Natural killer cell (primary cell): Measurements from ENCODE around the gene L3MBTL4. TPM values are rescaled to one million over a fixed set of nuclear protein-coding genes. Genes with fewer than 3 reads are reported as not detected.

Experiments used
- ATAC-seq, 3 donors: fragments of 150-1000 bp in 2 of 3; fragments of 200-7000 bp in 1 of 3; cut with Tn5 transposase; 1 replicate in 1 of 3; 2 replicates in 2 of 3; pipeline ENCODE4 v1.10.0; 2021; ENCODE audit warnings: mild to moderate bottlenecking in 2 of 3, moderate library complexity in 2 of 3
- DNase-seq, 2 donors: peaks; one replicate each; pipeline versions ENCODE4 v3.0.0 to v3.0.0-alpha.2; 2013 to 2021; ENCODE audit warnings: mixed read lengths in 1 of 2
- H3K27ac ChIP-seq: one replicate; pipeline ENCODE4 v1.5.1; 2013; ENCODE audit warnings: mild to moderate bottlenecking, low read length
- H3K27me3 ChIP-seq: one replicate; pipeline ENCODE4 v1.6.1; 2013; ENCODE audit warnings: low read length; ENCODE audit not compliant: control insufficient read depth, insufficient read depth
- H3K36me3 ChIP-seq: one replicate; pipeline ENCODE4 v1.6.1; 2013; ENCODE audit warnings: low read length; ENCODE audit not compliant: control insufficient read depth, insufficient read depth
- H3K4me1 ChIP-seq: one replicate; pipeline ENCODE4 v1.6.1; 2013; ENCODE audit warnings: low read length; ENCODE audit not compliant: control insufficient read depth, insufficient read depth
- H3K4me3 ChIP-seq: one replicate; pipeline ENCODE4 v1.5.1; 2013; ENCODE audit warnings: low read length
- H3K9me3 ChIP-seq: one replicate; pipeline ENCODE4 v1.6.1; 2013; ENCODE audit warnings: low read length; ENCODE audit not compliant: control insufficient read depth, insufficient read depth
- H3K27ac Mint-ChIP-seq, 2 donors: one replicate each; pipeline ENCODE4 v1.8.0; 2022; ENCODE audit warnings: mild to moderate bottlenecking in 2 of 2, mixed read lengths in 2 of 2, moderate library complexity in 1 of 2
- H3K27me3 Mint-ChIP-seq, 2 donors: one replicate each; pipeline ENCODE4 v1.8.0; 2022; ENCODE audit warnings: low read depth in 2 of 2, mixed read lengths in 2 of 2
- H3K36me3 Mint-ChIP-seq: one replicate; pipeline ENCODE4 v1.8.0; 2022; ENCODE audit warnings: mixed read lengths
- H3K4me1 Mint-ChIP-seq, 2 donors: one replicate each; pipeline ENCODE4 v1.8.0; 2022; ENCODE audit warnings: mixed read lengths in 2 of 2
- H3K4me3 Mint-ChIP-seq: one replicate; pipeline ENCODE4 v1.8.0; 2022; ENCODE audit warnings: mild to moderate bottlenecking, moderate library complexity, mixed read lengths
- H3K9me3 Mint-ChIP-seq, 2 donors: one replicate each; pipeline ENCODE4 v1.8.0; 2022; ENCODE audit warnings: mixed read lengths in 2 of 2
- CTCF ChIP-seq: fragments of 200-600 bp; IDR thresholded peaks from one replicate; pipeline ENCODE4 v1.8.0; 2022; ENCODE audit warnings: antibody characterized with exemption
- WGBS: methylation state at CpG from one replicate; pipeline ENCODE4 v1.1.7; 2013; ENCODE audit warnings: missing lambda C conversion rate; ENCODE audit not compliant: insufficient coverage; 5-methylcytosine and 5-hydroxymethylcytosine counted together
- intact Hi-C: fragments of 100-400 bp; cut with micrococcal nuclease; formaldehyde crosslinking; loops from one replicate; pipeline ENCODE4 v1.14.2; 2022
- total RNA-seq, 4 donors: library from RNA; stranded (reverse); fragments of 120-200 nt in 1 of 4; gene quantifications; one replicate each; pipeline versions ENCODE4 v1.2.3 to v1.2.4, GENCODE V29; 2013 to 2022

L3MBTL4 gene
- total RNA-seq, 3 donors from 2014 or later (not counting 1 experiment from before 2014, with no cell fraction given) = 27.9 to 34.2 (median 30.0) TPM

- peaks cover 4% of the 10 kb centered on the region for H3K36me3 Mint-ChIP-seq
- H3K27ac Mint-ChIP-seq = no peak overlapping the region
- no peaks in the 10 kb centered on the region for H3K36me3 ChIP-seq
- peaks cover 6 to 8% of the 10 kb centered on the region in 2 donors for H3K27me3 Mint-ChIP-seq
- peaks cover 4% of the 10 kb centered on the region for H3K4me1 ChIP-seq
- peaks cover 36 to 62% of the 10 kb centered on the region in 2 donors for H3K4me1 Mint-ChIP-seq
- ATAC-seq (no peak), DNase-seq (no peak)
- no peak overlapping the region for H3K4me3 Mint-ChIP-seq
- H3K9me3 ChIP-seq = peaks cover 6% of the 10 kb centered on the region
- no peak overlapping the region for H3K4me3 ChIP-seq
- intact Hi-C loops = no loop called here
- no peak for TF ChIP-seq CTCF
- peaks cover under 1 to 7% of the 10 kb centered on the region in 2 donors for H3K9me3 Mint-ChIP-seq
- H3K27ac ChIP-seq = no peak overlapping the region
- no peaks in the 10 kb centered on the region for H3K27me3 ChIP-seq
These were observed 160.3 kb downstream of the L3MBTL4 start for GRCh38 chr18:6254456-6254855.

GRCh38 chr18:6251084-6251483 is 163.6 kb downstream of the L3MBTL4 start:
- DNase-seq (no peak), ATAC-seq (peak in 2 of 3 donors; percentile 63 to 69)
- 68% methylated on average over 3 of the region's 4 CpGs for WGBS
- H3K27me3 ChIP-seq = no peaks in the 10 kb centered on the region
- no peaks in the 10 kb centered on the region for H3K36me3 ChIP-seq
- TF ChIP-seq CTCF = no peak
- peak overlapping the region; percentile 37 for H3K27ac ChIP-seq
- H3K4me3 ChIP-seq = no peak overlapping the region
- Mint-ChIP-seq H3K36me3 (no peaks in the 10 kb centered on the region), H3K27me3 (no peaks in the 10 kb centered on the region), H3K4me1 (peaks cover 40 to 47% of the 10 kb centered on the region in 2 donors), H3K9me3 (no peaks in the 10 kb centered on the region), H3K27ac (peak overlapping the region; percentile 79 to 85), H3K4me3 (peak overlapping the region; percentile 70)
- H3K4me1 ChIP-seq = peaks cover 4% of the 10 kb centered on the region
- H3K9me3 ChIP-seq = no peaks in the 10 kb centered on the region
- intact Hi-C loops = no loop called here

GRCh38 chr18:6249788-6250187 is 164.9 kb downstream of the L3MBTL4 start:
- no peak overlapping the region for H3K4me3 Mint-ChIP-seq
- Histone ChIP-seq H3K9me3 (no peaks in the 10 kb centered on the region), H3K36me3 (no peaks in the 10 kb centered on the region), H3K27ac (no peak overlapping the region), H3K4me3 (no peak overlapping the region), H3K27me3 (no peaks in the 10 kb centered on the region), H3K4me1 (peaks cover 4% of the 10 kb centered on the region)
- H3K4me1 Mint-ChIP-seq = peaks cover 32 to 37% of the 10 kb centered on the region in 2 donors
- ATAC-seq (no peak), DNase-seq (no peak)
- TF ChIP-seq CTCF = no peak
- H3K36me3 Mint-ChIP-seq = no peaks in the 10 kb centered on the region
- H3K27ac Mint-ChIP-seq = peak overlapping the region; percentile 79 to 85
- H3K9me3 Mint-ChIP-seq = no peaks in the 10 kb centered on the region
- intact Hi-C loops = loop anchor here (1.0 kb wide), 1 partner anchor 21 kb away; no protein-coding TSS in a partner anchor
- 89% methylated on average over 3 of the region's 4 CpGs for WGBS
- H3K27me3 Mint-ChIP-seq = no peaks in the 10 kb centered on the region

GRCh38 chr18:6249170-6249569 is 165.5 kb downstream of the L3MBTL4 start:
- Mint-ChIP-seq H3K4me3 (peak overlapping the region; percentile 49), H3K27me3 (no peaks in the 10 kb centered on the region), H3K27ac (peak overlapping the region; percentile 27 to 32), H3K9me3 (no peaks in the 10 kb centered on the region), H3K36me3 (no peaks in the 10 kb centered on the region), H3K4me1 (peaks cover 28 to 33% of the 10 kb centered on the region in 2 donors)
- Histone ChIP-seq H3K4me3 (no peak overlapping the region), H3K4me1 (peaks cover 4% of the 10 kb centered on the region), H3K36me3 (no peaks in the 10 kb centered on the region), H3K9me3 (no peaks in the 10 kb centered on the region), H3K27me3 (no peaks in the 10 kb centered on the region), H3K27ac (no peak overlapping the region)
- DNase-seq = no peak
- no peak for TF ChIP-seq CTCF
- WGBS = 25% methylated on average over 1 of the region's 2 CpGs
- peak; percentile 64 to 76 (median 64) for ATAC-seq
- intact Hi-C loops = no loop called here
